Fibroblast of skin of scalp (primary cell): ENCODE measurements around the gene ARVCF.
"Not testable (repeated sequence)": the region's sequence is repeated elsewhere in the genome, so short reads cannot be mapped to it uniquely, and the experiment has no call there.

Experiments used
- DNase-seq: peaks from one replicate; pipeline ENCODE4 v3.0.0-alpha.2; 2013

Gene ARVCF

GRCh38 chr22:19959587-19960490, 56.8 kb downstream of the ARVCF start:
- DNase-seq: no peak

- peak; percentile 51 for DNase-seq
Observed at GRCh38 chr22:19959043-19959586, 57.5 kb downstream of the ARVCF start.

- DNase-seq: peak; percentile 44
Observed at GRCh38 chr22:19958083-19959042, 58.3 kb downstream of the ARVCF start.

GRCh38 chr22:19957445-19957844, 59.2 kb downstream of the ARVCF start:
- no peak for DNase-seq

GRCh38 chr22:19955241-19956128, 61.1 kb downstream of the ARVCF start:
- DNase-seq: no peak

GRCh38 chr22:19951346-19951745, 65.3 kb downstream of the ARVCF start:
- DNase-seq: no peak

- no peak for DNase-seq
Observed at GRCh38 chr22:19948057-19948760, 68.4 kb downstream of the ARVCF start.

GRCh38 chr22:19943082-19944026, 73.3 kb downstream of the ARVCF start:
- DNase-seq: peak; percentile 96

- DNase-seq: peak; percentile 84
Observed at GRCh38 chr22:19942157-19943081, 74.2 kb downstream of the ARVCF start.

- peak; percentile 71 for DNase-seq
Observed at GRCh38 chr22:19941365-19942082, 75.1 kb downstream of the ARVCF start, which contains the start of the genes COMT and TXNRD2. TSS of gene COMT (plus strand) at chr22:19941772. CDS start at chr22:19962527, 20,755 bp downstream. TSS of gene TXNRD2 (minus strand) at chr22:19941818. CDS start at chr22:19941803, 15 bp downstream.

- DNase-seq: no peak
Observed at GRCh38 chr22:19940536-19941364, 75.9 kb downstream of the ARVCF start.

- DNase-seq: no peak
Observed at GRCh38 chr22:19937616-19938473, 78.8 kb downstream of the ARVCF start.

GRCh38 chr22:19936513-19936912, 80.1 kb downstream of the ARVCF start:
- DNase-seq: no peak

GRCh38 chr22:19935123-19935718, 81.4 kb downstream of the ARVCF start:
- DNase-seq: not testable (repeated sequence)
